GM19193 (cell line): ENCODE data around the gene UMPS.

ENCODE experiments used
- POLR2A ChIP-seq: IDR thresholded peaks from 4 replicates; pipeline ENCODE4 v1.6.1; 2011; ENCODE audit not compliant: insufficient read depth, insufficient read length; ENCODE audit errors: extremely low read depth

The UMPS gene

GRCh38 chr3:124780356-124780755, 50.1 kb downstream of the UMPS start:
- no peak for TF ChIP-seq POLR2A

GRCh38 chr3:124780761-124781475, 50.7 kb downstream of the UMPS start:
- no peak for TF ChIP-seq POLR2A

GRCh38 chr3:124781476-124782376, 51.5 kb downstream of the UMPS start:
- no peak for TF ChIP-seq POLR2A

- TF ChIP-seq POLR2A: no peak
These were observed 53.4 kb downstream of the UMPS start for GRCh38 chr3:124783696-124784095.

- TF ChIP-seq POLR2A: no peak
These were observed 54.6 kb downstream of the UMPS start for GRCh38 chr3:124784686-124785382.

GRCh38 chr3:124785973-124786372, 55.7 kb downstream of the UMPS start:
- TF ChIP-seq POLR2A: no peak

GRCh38 chr3:124786511-124787241, 56.4 kb downstream of the UMPS start:
- TF ChIP-seq POLR2A: no peak

- TF ChIP-seq POLR2A: no peak
These were observed 57.4 kb downstream of the UMPS start for GRCh38 chr3:124787476-124788195.

GRCh38 chr3:124788254-124788745, 58.0 kb downstream of the UMPS start:
- no peak for TF ChIP-seq POLR2A

- TF ChIP-seq POLR2A: no peak
These were observed 60.9 kb downstream of the UMPS start for GRCh38 chr3:124791142-124791541.

- TF ChIP-seq POLR2A: no peak
These were observed 61.4 kb downstream of the UMPS start for GRCh38 chr3:124791639-124792151.

- TF ChIP-seq POLR2A: no peak
These were observed 62.2 kb downstream of the UMPS start for GRCh38 chr3:124792341-124793040.
